ENCODE data around the gene ZNF816.
"Not testable (repeated sequence)": the region's sequence is repeated elsewhere in the genome, so short reads cannot be mapped to it uniquely, and the experiment has no call there.

Gene ZNF816

DNA sequence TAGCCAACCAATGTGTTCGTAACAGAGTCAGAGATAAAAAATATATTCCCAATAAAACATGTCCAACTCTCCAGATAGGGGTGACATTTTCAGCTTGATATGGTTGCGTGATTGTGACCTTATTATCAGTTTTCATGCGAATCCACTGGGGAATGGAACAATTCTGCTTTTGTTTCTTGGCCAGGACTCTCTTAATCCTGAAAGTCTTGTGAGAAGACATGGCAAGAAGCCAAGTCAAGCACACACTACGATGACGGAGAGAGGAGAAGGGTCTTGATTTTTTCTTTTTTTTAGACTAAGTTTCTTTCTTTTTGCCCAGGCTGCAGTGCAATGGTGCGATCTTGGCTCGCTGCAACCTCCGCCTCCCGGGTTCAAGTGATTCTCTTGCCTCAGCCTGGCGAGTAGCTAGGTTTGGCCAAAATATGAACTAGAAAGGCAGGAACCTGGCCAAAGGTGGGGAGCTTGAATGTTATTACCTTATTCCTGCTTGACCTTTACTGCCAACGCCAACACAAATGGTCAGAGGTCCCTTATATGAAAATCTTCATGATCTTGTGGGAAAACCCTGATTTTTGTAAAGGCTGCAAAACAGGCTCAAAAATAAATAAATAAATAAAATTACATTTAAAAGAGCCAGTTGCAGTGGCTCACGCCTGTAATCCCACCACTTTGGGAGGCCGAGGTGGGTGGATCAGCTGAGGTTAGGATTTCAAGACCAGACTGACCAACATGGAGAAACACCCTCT lies 14.5 kb downstream of the ZNF816 start:
- H3K4me3 ChIP-seq (ENCODE audit: control insufficient read depth, low read depth, low read length), result no peak overlapping the region
- TF ChIP-seq, protein P1, sequence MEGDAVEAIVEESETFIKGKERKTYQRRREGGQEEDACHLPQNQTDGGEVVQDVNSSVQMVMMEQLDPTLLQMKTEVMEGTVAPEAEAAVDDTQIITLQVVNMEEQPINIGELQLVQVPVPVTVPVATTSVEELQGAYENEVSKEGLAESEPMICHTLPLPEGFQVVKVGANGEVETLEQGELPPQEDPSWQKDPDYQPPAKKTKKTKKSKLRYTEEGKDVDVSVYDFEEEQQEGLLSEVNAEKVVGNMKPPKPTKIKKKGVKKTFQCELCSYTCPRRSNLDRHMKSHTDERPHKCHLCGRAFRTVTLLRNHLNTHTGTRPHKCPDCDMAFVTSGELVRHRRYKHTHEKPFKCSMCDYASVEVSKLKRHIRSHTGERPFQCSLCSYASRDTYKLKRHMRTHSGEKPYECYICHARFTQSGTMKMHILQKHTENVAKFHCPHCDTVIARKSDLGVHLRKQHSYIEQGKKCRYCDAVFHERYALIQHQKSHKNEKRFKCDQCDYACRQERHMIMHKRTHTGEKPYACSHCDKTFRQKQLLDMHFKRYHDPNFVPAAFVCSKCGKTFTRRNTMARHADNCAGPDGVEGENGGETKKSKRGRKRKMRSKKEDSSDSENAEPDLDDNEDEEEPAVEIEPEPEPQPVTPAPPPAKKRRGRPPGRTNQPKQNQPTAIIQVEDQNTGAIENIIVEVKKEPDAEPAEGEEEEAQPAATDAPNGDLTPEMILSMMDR (IDR thresholded peaks at IDR 0.05; ENCODE audit: control insufficient read depth, insufficient read depth, low read depth, low read length, missing control alignments), result no peak
- DNase-seq (ENCODE audit: low read depth), result no peak

DNA sequence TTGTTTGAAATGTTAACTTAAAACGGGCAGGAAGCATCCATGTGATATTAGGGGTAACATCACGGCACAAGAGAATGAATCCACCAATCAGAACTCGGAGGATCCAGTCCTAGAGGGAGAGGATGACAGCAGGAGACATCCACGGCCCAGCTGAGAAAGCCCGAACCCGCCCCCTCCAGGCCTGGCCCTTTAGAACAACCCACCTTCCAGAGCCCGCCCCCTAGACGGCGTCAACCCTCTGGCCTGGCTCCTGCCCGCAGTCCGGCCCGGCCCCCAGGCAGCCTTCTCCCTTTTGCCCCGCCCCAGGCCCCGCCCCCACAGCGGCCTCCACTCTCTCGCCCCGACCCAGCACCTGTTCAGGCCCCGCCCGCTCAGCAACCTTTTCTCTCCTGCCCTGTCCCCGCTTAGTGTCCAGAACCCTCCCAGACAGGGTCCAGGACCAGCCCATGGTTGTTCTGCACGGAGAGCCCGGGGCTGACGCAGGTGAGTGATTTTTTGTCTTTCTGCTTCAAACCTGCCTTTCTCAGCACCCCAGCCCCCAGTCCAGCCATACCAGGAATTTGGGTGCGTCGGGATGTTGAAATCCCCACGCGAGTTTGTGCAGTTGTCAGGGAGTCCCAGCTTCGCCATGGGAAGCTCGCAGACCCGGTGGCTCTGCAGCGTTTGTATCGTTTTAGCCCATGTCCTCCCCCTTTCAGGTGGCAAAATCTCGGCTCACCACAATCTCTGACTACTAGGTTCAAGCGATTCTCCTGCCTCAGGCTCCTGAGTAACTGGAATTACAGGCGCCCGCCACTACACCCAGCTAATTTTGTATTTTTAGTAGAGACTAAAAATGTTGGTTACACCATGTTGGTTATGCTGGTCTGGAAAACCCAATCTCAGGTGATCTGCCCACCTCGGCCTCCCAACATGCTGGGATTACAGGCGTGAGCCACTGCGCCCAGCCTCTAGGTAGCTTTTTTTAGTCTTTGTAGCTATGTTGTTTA lies 16.1 kb downstream of the ZNF816 start:
- H3K4me3 ChIP-seq (ENCODE audit: control insufficient read depth, low read depth, low read length), result no peak overlapping the region
- DNase-seq (ENCODE audit: low read depth), result no peak
- TF ChIP-seq, protein P1 (IDR thresholded peaks at IDR 0.05; ENCODE audit: control insufficient read depth, insufficient read depth, low read depth, low read length, missing control alignments), result no peak

DNA sequence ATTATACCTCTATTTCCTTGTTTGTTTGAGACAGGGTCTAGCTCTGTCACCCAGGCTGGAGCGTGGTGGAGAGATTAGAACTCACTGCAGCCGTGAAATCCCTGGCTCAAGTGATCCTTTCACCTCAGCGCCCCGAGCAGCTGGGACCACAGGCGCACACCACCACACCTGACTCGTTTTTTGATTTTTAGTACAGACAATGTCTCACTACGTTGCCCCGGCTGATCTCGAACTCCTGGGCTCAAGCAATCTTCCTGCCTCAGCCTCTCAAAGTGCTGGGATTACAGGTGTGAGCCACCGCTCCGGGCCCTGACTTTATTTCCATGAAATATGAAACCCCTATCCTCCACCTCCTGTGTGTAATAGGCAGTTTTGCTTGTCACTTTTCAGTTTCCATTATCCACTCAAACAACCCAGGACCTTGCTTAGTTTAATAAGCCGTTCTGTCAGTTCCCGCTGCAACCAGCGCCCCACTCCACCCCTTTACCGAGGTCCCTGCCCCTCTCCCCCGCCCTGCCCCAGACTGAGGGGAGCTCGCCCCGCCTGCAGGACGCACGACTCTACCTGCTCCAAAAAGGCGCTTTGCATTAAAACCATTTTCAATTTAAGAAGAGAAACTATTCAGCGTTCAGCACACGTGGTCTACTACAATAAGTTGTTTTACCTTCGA lies 16.9 kb downstream of the ZNF816 start:
- no peak for DNase-seq (ENCODE audit: low read depth)
- no peak overlapping the region for H3K4me3 ChIP-seq (ENCODE audit: control insufficient read depth, low read depth, low read length)
- TF ChIP-seq, protein P1 (IDR thresholded peaks at IDR 0.05; ENCODE audit: control insufficient read depth, insufficient read depth, low read depth, low read length, missing control alignments), result no peak

DNA sequence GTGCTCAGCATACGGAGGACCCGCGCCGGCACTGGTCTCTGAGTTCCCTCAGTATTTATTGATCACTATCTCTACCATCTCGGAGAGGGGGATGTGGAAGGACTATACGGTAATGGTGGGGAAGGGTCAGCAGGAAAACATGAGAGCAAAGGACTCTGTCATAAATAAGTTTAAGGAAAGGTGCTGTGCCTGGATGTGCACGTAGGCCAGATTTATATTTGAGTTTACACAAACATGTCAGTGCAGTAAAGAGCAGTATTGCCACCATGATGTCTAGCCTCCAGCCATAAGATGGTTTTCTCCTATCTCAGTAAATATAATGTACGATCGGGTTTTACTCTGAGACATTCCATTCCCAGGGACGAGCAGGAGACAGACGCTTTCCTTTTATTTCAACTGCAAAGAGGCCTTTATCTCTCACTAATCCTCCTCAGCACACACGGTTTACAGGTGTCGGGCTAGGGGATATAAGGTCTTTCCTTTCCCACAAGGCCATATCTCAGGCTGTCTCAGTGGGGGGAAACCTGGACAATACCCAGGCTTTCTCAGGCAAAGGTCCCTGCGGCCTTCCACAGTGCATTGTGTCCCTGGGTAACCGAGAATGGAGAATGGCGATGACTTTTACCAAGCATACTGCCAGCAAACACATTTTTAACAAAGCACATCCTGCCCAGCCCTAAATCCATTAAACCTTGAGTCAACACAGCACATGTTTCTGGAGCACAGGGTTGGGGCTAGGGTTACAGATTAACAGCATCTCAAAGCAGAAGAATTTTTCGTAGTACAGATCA lies 17.8 kb downstream of the ZNF816 start:
- DNase-seq (ENCODE audit: low read depth); H3K4me3 ChIP-seq (ENCODE audit: control insufficient read depth, low read depth, low read length): not testable (repeated sequence)

DNA sequence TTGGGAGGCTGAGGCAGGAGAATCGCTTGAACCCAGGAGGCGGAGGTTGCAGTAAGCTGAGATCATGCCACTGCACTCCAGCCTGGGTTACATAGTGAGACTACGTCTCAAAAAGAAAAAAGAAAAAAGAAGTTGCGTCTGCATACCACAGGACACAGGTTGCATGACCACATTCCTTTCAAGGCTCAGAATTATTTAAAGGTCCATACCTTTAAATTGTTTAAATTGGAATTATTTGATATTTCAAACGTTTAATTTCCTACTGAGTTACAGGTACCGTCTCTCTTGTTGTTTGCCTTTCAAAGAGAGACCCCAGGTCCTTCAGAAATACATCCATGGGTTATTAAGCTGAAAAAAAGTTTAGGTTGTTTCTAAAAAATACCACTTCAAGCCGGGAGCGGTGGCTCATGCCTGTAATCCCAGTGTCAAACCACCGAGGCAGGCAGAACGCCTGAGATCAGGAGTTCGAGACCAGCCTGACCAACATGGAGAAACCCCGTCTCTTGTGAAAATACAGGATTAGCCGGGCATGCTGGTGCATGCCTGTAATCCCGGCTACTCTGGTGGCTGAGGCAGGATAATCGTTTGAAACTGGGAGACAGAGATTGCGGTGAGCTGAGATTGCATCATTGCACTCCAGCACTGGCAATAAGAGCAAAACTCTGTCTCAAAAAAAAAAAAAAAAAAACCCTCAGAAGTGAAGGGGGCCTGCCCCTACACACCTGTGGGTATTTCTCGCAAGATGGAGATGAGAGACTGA lies 18.6 kb downstream of the ZNF816 start:
- TF ChIP-seq, protein P1 (IDR thresholded peaks at IDR 0.05; ENCODE audit: control insufficient read depth, insufficient read depth, low read depth, low read length, missing control alignments), result no peak
- no peak for DNase-seq (ENCODE audit: low read depth)
- no peak overlapping the region for H3K4me3 ChIP-seq (ENCODE audit: control insufficient read depth, low read depth, low read length)

DNA sequence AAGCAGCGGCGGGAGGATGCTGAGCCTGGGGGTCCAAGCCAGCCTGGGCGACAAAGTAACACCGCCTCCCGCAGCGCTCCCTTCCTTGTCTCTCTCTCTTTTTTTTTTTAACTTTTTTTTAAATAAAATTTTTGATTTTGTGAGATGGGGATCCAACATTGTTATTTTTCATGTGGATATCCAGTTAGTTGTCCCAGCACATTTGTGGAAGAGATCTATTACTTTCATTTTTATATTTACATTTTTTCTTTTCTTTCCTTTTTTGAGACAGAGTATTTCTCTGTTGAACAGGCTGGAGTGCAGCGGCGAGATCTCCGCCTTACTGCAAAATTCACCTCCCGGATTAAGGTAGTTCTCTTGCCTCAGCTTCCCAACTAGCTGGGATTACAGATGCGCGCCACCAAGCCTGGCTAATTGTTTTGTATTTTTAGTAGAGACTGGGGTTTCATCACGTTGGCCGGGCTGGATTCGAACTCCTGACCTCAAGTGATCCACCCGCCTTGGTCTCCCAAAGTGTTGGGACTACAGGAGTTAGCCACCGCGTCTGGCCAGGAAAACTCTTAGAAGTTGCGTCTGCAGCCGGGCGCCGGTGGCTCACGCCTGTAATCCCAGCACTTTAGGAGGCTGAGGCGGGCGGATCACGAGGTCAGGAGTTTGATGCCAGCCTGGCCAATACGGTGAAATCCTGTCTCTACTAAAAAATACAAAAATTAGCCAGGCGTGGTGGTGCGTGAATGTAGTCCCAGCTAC lies 19.4 kb downstream of the ZNF816 start:
- H3K4me3 ChIP-seq (ENCODE audit: control insufficient read depth, low read depth, low read length), result peak overlapping the region; percentile 53
- no peak for DNase-seq (ENCODE audit: low read depth)
- TF ChIP-seq, protein P1 (IDR thresholded peaks at IDR 0.05; ENCODE audit: control insufficient read depth, insufficient read depth, low read depth, low read length, missing control alignments), result no peak
